Measurements from ENCODE around the gene GDI2. TPM values are rescaled to one million over a fixed set of nuclear protein-coding genes. Genes with fewer than 3 reads are reported as not detected.
"Not testable (repeated sequence)": the region's sequence is repeated elsewhere in the genome, so short reads cannot be mapped to it uniquely, and the experiment has no call there.

The GDI2 gene
- total RNA-seq, 4 donors from 2014 or later = 91.7 to 420 (median 185) TPM

DNA sequence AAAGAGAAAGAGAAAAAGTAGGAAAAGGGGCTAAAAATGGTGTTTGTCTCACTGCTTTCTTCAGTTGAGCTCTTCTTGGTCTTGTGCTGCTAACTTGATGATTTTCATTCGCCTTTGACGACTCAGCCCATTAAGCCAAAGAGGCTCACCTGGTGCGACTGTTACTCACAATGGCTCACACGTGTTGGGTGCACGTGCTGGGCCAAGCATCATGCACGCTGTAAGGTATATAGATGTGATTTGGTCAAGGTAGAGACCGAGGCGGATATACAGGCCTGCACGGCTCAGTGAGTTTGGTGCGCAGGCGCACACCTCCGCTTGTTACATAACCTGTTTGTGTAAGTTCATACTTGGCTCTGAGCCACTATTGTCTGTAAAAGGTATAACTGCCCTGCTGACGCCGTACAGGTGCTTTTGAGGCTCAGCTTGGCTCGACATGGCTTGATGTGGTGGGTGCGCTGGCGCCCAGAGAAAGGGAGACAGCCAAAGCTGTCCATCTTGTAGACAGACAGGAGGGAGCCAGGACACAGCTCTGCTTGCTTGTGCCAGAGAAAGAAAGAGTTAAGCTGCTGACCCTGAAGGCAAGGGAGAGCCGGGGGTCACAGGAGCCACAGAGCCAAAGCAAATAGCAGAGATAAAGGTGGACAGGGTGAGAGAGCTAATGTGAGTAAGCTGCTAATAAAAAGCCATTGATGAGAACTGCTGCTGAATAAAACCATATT is 42.9 kb upstream of the GDI2 start:
- Histone ChIP-seq H3K4me3 (no peak overlapping the region), H3K9me3 (no peaks in the 10 kb centered on the region), H3K27me3 (no peaks in the 10 kb centered on the region), H3K27ac (no peak overlapping the region), H3K36me3 (no peaks in the 10 kb centered on the region), H3K4me1 (no peaks in the 10 kb centered on the region)
- no peak for DNase-seq
- no peak for TF ChIP-seq POLR2A (IDR thresholded peaks at IDR 0.05)
- TF ChIP-seq, protein P1, sequence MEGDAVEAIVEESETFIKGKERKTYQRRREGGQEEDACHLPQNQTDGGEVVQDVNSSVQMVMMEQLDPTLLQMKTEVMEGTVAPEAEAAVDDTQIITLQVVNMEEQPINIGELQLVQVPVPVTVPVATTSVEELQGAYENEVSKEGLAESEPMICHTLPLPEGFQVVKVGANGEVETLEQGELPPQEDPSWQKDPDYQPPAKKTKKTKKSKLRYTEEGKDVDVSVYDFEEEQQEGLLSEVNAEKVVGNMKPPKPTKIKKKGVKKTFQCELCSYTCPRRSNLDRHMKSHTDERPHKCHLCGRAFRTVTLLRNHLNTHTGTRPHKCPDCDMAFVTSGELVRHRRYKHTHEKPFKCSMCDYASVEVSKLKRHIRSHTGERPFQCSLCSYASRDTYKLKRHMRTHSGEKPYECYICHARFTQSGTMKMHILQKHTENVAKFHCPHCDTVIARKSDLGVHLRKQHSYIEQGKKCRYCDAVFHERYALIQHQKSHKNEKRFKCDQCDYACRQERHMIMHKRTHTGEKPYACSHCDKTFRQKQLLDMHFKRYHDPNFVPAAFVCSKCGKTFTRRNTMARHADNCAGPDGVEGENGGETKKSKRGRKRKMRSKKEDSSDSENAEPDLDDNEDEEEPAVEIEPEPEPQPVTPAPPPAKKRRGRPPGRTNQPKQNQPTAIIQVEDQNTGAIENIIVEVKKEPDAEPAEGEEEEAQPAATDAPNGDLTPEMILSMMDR (IDR thresholded peaks at IDR 0.05) = no peak
- intact Hi-C loops (cut with DNase I; ENCODE audit: low total_unique reads) = no loop called here

DNA sequence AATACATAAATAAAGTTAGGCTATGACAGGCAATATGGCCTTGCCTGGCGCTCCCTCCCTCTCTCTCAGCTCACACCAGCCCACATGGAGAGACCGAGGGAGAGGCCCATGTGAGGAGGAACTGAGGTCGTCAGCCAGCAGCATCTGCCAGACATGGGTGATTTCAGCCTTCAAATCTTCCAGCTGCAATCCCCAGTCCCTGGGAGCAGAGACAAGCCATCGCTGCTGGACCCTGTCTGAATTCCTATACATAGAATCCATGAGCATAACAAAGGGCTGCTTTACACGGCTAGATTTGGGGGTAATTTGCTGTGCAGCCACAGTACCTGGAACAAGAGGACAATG is 40.9 kb upstream of the GDI2 start:
- H3K4me1 ChIP-seq = no peaks in the 10 kb centered on the region
- TF ChIP-seq, protein P1 (IDR thresholded peaks at IDR 0.05) = no peak
- no peak for TF ChIP-seq POLR2A (IDR thresholded peaks at IDR 0.05)
- no peak overlapping the region for H3K4me3 ChIP-seq
- no peaks in the 10 kb centered on the region for H3K9me3 ChIP-seq
- no peaks in the 10 kb centered on the region for H3K27me3 ChIP-seq
- no peak for DNase-seq
- intact Hi-C loops (cut with DNase I; ENCODE audit: low total_unique reads) = no loop called here
- H3K27ac ChIP-seq = no peak overlapping the region
- H3K36me3 ChIP-seq = no peaks in the 10 kb centered on the region

DNA sequence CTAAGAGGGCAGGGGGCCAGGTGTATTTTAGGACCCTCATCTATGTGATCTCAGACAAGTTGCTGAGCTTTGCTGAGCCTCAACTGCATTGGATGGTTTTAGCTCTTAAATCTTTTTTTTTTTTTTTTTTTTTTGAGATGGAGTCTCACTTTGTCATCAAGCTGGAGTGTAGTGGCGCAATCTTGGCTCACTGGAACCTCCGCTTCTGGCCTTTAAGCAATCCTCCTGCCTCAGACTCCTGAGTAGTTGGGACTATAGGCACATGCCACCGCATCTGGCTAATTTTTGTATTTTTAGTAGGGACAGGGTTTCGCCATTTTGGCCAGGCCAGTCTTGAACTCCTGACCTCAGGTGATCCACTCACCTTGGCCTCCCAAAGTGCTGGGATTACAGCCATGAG is 33.4 kb upstream of the GDI2 start:
- H3K27me3 ChIP-seq; H3K9me3 ChIP-seq; H3K4me3 ChIP-seq; H3K36me3 ChIP-seq; DNase-seq; intact Hi-C loops (cut with DNase I; ENCODE audit: low total_unique reads); H3K4me1 ChIP-seq: not testable (repeated sequence)
- H3K27ac ChIP-seq = peak overlapping the region in 1 of 2 donors; percentile 2

DNA sequence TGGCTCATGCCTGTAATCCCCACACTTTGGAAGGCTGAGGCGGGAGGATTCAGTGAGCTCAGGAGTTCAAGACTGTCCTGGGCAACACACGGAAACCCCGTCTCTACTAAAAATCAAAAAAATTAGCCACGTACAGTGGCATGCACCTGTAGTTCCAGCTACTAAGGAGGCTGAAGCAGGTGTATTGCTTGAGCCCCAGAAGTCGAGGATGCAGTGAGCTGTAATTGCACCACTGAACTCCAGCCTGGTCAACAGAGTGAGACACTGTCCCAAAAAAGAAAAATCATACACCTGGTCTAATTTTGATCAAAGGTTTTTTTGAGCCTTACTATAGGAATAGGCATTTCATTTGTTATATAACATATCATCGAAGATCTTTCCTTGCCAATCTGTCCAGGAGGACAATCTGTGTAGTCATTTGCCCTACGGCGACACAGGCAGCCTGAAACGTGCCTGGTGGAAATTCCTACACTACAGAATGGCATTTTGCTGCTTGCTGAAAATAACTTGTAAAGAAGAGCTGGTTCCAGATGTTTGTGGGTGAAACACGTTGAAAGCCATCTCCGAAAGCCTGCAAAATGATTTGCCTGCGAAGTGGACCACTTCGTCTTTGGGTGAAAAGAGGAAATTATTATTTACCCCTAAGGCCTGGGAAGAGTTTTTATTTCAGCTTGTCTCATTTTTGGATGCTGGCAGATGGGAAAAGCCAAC is 31.3 kb upstream of the GDI2 start:
- no peaks in the 10 kb centered on the region for H3K4me1 ChIP-seq
- TF ChIP-seq, protein P1 (IDR thresholded peaks at IDR 0.05) = no peak
- no peak for TF ChIP-seq POLR2A (IDR thresholded peaks at IDR 0.05)
- intact Hi-C loops (cut with DNase I; ENCODE audit: low total_unique reads) = no loop called here
- H3K36me3 ChIP-seq = no peaks in the 10 kb centered on the region
- no peak overlapping the region for H3K27ac ChIP-seq
- no peaks in the 10 kb centered on the region for H3K9me3 ChIP-seq
- H3K27me3 ChIP-seq = no peaks in the 10 kb centered on the region
- H3K4me3 ChIP-seq = no peak overlapping the region
- no peak for DNase-seq

DNA sequence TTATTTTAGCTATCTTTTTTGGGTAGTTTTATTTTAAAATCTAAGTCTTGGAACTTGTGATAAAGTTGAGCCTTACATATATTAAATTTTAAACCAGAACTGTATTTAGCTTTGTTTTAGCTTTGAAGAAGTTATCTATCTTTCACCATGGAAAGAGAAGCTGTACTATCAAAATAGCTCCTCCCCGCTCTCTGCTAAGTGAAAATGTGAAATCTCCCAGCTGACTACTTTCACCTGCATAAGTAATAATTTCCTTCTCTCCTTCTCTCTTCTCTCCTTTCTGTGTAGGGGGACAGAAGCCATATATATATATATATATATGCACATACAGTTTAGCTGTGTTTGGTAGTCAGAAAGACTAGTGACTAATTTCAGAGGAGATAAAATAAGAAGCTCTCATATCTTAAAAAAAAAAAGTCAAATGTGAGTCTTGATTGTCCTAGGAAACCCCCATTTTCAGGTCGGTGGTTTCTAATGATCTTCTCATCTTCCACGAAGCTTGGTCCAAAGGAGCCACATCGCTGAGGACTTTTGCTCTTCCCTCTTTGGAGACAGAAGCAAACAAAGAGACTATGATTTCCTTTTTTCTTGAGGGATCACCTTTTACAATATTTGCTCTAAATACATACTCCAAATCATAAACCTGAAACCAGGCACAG is 30.6 kb upstream of the GDI2 start:
- H3K27ac ChIP-seq = no peak overlapping the region
- DNase-seq = no peak

More for the DNA sequence above, 30.6 kb upstream of the GDI2 start:
- H3K4me1 ChIP-seq = no peaks in the 10 kb centered on the region
- no peak for TF ChIP-seq POLR2A (IDR thresholded peaks at IDR 0.05)
- TF ChIP-seq, protein P1 (IDR thresholded peaks at IDR 0.05) = no peak
- no peaks in the 10 kb centered on the region for H3K36me3 ChIP-seq
- no peaks in the 10 kb centered on the region for H3K9me3 ChIP-seq
- intact Hi-C loops (cut with DNase I; ENCODE audit: low total_unique reads) = no loop called here
- no peaks in the 10 kb centered on the region for H3K27me3 ChIP-seq
- H3K4me3 ChIP-seq = no peak overlapping the region

All from uterus (tissue), 4 donors.